GM18498 (cell line): Measurements from ENCODE around the gene CHST15.

Source experiments
- ATAC-seq: cut with Tn5 transposase; IDR thresholded peaks from one replicate; pipeline ENCODE4 v1.9.1; 2021; ENCODE audit warnings: mild to moderate bottlenecking, moderate library complexity; ENCODE audit not compliant: unreplicated experiment

Gene CHST15

DNA sequence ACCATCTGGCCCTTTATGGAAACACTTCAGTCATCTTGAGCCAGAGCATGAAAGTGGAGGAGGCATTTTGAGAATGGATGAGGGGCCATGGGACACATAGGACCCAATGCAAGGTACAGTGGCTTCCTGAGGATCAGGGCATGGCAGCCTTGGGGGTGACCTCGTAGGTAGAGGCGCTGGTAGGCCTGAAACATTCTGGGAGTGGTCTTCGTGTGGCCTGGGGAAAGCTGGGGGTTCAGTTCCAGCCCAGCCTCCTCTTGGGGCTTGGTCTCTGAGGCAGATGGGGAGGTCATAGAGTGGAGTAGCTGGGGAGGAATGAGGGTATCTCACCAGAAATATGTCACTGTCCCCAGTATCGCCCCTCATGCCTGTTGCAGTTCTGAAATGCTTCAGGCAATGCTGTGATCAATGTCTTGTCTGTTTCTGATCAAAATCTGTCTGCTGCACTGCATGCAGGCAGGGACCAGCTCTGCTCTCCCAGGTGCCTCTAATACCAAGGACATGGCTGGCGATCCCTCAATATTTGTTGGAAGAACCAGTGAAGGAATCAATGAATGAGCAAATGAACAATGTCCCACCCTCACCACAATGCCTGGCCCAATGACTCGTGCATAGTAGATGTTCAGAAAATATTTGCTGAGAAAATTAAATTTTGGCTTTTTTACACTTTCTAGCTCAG is 90.9 kb downstream of the CHST15 start:
- no peak for ATAC-seq

DNA sequence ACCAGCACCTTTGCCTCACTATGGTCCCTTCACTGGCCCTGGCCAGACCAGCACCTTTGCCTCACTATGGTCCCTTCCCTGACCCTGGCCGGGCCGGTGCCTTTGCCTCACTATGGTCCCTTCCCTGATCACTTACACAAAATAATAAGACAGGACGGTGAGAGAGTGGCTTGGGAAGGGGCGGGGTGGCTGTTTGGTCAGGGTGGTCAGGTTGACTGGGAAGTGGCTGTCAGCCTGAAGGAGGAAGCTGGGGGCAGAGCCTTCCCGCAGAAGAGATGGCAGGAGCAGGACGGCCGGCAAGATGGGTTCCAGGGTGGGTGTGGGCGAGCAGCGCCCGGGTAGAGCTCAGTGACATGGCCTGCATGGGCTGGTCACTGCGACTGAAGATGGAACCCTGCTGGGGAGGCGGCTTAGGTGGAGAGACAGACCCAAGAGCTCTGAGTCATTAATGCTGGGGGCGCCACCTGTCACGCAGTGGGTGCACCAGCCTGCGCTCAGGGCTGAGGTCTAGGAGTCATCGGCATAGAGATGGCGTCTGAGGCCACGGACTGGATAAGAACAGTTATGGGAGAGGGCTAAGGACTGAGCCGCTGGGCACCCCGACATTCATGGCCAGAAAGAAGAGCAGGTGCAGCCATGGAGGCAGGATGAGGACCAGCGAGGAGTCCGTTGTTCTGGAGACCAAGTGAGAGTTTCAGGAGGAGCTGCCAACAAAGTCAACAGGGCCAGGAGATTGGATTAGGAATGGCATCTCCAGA is 91.8 kb downstream of the CHST15 start:
- no peak for ATAC-seq

DNA sequence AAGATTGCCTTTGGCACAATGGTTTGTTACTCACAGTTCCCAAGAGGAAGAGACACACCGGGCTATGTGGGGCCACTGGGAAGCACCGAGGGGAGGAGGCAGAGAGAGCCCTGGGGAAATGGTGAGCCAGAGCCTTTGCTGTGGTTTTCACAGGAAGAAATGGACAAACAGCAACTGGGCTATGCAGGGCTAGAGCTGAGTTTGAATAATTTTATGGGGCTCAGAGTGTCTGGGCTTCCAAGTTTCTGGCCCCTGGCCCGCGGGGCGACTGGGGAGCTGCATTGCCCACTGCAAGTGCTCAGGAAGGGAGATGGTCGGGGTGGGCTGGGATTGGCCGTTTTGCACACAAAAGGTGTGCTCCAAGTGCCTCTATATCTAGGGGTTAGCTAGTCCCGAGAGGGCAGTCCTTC is 92.6 kb downstream of the CHST15 start:
- no peak for ATAC-seq

DNA sequence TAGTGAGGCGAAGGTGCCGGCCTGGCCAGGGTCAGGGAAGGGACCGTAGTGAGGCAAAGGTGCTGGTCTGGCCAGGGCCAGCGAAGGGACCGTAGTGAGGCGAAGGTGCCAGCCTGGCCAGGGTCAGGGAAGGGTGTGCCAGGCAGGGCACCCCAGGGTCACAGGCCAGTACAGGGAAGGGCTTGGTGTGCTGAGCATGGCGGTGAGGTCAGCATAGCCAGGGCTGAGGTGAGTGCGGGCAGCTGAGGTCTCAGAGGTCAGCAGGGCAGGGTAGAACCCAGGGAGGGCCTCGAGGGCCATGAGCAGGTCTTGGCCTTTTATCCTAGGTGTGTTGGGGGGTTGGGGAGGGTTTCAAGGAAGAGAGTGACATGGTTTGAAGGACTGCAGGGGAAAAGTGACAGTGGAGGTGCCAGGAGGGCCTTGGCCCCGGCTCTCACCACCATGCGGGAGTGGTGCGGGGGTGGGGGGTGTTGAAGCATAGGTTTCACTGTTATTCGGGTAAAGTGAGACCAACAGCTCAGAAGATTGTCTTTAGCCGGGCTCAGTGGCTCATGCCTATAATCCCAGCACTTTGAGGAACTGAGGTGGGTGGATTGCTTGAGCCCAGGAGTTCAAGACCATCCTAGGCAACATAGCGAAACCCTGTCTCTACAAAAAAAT is 93.3 kb downstream of the CHST15 start:
- no peak for ATAC-seq

DNA sequence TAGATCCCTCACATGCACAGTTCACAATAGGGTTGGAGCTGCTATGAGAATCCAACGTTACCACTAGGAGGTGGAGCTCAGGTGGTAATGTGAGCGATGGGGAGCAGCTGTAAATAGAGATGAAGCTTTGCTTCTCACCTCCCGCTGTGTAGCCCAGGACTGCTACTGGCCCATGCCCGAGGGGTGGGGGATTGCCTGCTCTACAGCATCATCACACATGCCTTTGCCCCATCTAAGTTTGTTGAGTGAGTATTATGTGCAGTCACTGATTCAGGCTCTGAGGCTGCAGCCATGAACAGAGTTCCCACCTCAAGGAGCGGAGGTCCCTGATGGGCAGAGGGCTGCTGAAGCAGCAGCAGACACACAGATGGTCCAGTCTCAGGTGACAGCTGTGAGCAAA is 94.1 kb downstream of the CHST15 start:
- ATAC-seq = no peak

DNA sequence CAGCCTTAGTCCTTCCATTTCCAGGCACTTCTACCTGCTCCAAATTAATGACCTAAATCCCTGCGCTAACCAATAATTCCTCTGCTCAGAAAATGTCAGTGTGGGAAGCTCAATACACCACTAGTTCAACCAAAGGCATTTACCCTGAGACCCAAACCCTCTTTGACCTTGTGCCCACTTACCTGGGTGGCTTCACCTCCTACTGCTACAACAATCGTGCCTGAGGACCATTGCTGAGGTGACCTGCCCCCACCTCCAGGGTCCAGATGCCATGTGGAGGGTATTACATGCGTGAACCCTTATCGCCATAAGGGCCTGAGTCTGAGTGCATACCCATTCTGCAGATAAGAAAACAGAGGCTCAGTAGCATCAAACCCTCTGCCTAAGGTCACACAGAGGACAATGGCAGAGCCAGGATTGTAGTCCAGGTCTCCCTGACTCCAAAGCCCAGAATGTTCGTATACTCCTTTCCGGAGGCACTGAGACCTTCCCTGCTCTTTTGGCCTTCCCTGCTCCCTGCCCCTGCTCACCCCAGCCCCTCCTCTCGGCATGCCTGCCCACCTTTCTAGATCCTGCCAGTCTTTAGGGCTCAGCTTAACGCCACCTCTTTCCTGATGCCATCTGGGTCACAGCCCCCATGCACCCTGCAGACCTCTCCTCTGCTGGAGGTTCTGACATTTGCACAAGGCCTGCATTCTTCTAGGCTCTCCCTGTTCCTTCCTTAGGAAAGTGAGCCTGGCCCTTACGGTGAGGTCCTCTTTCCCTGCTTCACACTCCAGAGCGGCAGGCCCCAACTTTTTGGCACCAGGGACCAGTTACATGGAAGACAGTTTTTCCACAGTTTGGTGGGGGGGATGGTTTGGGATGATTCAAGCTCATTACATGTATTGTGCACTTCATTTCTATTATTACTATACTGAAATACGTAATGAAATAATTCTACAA is 94.9 kb downstream of the CHST15 start:
- ATAC-seq = no peak

DNA sequence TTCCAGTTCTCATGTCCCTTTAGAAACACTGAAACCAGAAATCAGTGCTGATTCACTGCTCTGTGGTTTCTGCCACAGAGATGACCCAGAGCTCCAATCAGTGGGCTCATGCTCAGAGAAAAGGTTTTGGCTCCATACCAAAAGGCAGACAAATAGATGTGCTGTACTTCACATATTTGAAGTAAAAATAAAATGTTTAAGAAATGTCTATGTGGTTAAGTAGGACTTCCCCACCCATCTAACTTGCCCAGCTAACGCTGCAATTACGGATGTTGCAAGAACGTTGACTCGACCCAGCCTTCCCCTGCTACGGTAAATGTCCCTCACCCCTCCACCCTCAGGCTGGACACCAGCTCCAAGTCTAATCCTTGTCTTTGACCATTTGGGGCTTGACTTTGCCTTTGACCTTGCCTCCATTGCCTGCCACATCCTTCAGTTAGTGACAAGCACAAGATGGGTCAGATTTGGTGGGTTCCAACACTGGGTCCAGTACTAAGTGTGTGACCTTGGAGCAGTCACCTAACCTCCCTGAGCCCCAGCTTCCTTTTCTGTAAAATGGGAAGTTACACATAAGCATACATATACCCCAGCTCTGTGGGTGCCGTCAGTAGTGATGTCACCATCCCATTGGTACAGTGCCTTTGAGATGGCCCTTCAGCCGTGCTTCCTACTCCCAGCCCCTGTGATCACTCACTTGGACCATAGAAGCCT is 95.8 kb downstream of the CHST15 start:
- ATAC-seq = no peak

DNA sequence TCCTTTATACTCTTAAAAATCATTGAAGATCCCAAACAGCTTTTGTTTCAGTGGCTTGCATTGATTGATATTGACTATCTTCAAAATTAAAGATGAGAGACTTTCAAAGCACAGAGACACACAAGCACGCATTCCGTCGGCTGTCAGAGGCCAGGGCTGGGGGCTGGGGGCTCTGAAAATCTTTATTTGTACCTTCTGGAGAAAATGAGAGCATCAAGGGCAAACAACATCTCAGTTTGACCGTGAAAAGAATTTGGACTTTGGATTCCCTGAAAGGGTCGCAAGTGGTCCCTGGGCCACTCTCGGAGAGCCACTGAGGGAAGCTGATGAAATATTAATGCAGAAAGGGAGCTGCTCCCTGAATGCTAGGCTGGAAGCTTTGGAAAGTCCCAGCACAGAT is 96.4 kb downstream of the CHST15 start:
- no peak for ATAC-seq

DNA sequence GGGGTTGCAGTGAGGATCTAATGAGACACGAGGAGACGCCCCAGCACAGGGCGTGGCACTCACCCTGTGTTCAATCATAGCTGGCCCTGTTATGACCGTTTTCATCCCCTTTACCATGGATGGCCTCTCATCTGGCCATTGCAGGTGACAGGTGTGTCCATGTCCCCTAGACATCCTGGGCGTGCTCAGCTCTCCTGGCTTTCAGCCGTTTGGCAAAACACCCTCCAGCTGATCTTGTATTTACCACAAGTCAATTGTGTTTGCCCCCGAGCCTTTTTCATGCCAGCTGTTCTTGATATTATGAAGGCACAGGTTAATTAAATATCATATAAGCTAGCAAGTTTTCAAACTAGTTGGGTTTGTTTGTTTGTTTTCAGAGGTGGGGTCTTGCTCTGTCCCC is 97.1 kb downstream of the CHST15 start:
- ATAC-seq = no peak

DNA sequence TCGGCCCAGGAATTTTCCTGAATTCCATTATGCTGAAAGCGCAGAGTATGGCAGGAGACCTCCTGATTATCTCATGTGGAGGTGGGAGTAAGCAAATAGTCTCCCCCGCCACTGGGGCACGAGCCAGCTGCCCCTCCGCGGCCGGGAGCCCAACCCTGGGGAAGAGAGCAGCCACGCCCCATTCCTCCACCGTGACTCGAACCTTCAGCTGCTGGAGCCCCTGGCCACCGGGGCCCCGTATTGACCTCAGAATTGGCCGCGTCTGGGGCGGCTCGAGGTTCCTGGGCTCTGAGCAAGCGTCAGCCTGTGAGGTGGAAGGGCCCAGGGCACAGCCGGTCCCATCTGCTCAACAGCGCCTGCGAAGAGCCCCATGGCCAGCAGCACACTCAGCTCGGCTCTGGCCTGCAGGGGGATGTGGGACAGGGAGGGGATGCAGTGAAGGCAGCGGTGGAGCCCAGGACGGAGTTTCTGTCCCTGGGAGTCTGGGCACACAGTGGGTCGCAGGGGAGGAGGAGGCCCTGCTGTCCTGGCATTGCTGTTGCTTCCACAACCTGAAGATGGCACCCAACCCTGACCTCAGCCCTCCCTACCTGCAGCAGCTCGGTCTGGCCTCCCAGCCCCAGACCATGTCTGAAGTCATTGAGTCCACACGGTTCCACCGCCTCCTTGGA is 97.8 kb downstream of the CHST15 start:
- peak; percentile 48 for ATAC-seq

DNA sequence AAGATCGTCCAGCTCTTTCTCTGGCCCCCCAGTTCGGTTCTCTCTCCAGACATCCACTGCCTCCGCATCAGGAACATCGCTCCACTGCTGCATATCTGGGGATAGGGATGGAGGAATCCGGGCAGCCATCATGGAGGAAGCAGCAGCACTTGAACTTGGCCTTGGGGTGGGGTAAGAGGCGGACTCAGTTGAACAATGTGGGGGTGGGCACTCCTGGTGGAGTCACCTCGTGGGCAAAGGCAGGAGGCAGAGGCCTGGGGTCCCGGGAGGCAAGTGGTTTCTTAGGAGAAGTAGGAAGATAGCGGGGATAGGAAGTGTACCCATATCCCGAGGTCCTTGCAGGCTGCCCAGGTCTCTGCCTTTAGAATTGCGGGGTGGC is 98.3 kb downstream of the CHST15 start:
- no peak for ATAC-seq

DNA sequence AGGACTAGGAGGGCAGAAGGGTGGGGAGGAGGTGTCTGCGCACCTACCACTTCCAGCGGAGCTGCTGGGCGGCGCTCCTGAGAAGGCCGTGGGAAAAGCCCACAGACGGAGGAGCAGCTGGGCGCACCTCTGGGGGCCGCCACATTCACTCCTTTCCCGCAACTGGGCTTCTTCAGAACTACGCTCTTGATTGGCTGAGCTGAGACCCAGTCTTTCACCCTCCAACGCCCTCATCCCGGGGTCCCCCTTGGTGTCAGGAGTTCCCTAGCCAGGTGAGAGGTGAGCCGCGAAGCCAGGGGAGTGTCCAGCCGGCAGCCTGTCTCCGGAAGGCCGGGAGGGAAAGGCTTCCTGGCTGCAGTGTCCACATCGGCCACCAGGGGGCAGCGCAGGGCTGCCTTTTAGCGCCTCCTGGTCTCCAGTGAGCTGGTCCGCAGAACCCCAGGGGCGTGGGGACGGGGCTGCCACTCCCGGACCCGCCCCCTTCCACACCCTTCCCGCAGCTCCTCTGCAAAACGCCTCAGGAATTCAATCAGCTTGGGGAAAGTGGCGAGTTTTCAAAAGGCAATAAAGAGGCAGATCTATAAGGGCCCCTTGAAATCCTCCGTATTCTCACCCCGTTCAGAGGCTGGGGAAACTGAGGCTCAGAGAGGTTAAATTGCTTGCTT is 98.8 kb downstream of the CHST15 start:
- no peak for ATAC-seq

DNA sequence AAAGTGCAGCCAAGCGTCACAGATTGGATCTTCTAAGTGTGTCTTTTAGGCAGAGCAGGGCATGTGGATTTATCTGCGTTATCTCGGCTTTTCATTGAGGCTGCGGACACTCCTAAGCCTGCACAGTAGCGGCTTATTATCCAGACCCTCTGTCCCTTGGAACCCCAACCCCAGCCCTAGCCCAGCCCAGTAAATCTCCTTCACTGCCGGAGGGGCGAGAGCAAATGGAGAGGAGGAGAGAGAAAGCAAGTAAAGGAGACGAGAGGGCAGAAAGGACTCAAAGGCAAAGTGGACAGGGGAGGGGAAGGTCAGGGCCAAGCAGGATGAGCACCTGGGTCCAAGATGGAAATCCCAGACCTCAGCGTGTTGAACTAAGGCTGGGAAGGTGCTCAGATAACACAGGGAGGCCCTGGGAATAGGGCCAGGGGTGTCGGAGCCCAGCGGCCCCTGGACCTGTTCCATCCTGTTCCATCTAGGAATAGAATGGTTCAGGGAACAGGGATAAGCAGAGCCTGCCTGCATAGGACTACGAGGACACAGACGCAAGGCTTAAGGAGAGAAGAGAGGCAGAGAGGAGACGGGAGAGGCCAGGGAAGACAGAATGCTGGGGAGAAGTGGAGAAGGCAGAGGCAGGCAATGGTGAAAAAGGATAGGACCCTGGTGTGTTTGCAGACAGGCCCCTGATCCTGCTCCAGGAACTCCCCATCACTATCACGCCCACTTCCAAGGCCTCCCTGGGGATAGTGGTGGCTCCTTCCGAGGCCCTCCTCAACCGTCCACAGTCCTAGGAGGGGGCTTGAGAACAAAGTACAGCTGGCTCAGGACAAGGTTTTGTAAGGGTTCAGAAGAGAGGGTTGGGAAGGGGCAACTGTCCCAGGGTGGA is 99.6 kb downstream of the CHST15 start:
- no peak for ATAC-seq

DNA sequence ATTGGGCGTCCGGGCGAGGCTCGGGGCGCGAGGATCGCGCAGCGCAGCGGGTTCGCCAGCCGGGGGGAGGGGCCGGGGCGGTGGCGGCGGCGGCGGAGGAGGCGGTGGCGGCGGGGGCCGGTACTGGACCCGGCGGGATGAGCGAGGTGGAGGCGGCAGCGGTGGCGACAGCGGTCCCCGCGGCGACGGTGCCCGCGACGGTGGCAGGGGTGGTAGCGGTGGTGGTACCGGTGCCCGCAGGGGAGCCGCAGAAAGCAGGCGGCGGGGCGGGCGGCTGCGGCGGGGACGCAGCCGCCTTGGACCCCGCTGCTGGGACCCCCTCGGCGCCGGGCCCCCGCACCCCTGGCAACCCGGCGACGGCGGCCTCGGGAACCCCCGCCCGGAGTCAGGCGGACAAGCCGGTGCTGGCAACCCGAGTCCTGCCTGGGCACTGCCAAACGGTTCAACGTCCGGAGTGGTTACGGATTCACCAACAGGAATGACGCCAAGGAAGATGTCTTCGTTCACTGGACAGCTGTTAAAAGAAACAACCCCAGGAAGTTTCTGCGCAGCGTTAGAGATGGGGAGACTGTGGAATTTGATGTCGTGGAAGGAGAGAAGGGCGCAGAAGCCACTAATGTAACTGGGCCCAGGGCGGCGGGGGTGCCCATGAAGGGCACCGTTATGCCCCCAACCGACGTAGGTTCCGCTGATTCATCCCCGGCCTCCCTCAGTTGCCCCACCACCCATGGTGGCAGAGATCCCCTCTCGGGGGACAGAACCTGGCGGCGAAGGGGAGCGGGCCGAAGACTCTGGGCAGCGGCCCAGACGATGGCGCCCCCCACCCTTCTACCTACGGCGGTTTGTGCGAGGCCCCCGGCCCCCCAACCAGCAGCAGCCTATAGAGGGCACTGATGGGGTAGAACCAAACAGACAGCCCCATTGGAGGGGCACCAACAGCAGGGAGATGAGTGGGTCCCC is 101.5 kb downstream of the CHST15 start:
- no peak for ATAC-seq

DNA sequence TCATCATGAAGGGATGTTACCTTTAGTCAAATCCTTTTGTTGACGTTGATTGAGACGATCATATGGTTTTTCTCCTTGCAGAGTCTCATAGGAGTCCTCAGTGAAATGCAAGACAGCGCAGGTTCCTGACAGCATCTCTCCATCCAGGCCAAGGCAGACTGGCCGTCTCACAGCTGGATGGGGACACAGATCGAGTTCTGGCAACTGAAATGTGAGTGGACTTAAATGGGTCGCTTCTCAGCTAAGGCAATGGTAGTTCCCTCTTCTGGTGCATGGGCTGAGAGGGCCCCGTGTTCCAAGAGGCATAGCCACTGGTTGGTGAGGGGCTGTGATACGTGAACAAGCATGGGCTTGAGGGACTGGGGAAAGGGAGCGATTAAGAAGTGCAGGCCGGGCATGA is 102.5 kb downstream of the CHST15 start:
- ATAC-seq = no peak

DNA sequence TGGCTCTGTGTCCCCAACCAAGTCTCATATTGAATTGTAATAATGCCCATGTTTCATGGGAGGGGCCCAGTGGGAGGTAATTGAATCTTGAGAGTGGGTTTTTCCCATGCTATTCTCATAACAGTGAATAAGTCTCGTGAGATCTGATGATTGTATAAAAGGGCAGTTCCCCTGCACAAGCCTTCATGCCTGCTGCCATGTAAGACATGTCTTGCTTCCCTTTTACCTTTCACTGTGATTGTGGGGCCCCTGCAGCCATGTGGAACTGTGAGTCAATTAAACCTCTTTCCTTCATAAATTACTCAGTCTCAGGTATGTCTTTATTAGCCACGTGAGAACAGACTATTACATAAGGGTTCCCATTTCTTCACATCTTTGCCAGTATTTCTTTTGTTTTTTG is 104.7 kb downstream of the CHST15 start:
- ATAC-seq = no peak

DNA sequence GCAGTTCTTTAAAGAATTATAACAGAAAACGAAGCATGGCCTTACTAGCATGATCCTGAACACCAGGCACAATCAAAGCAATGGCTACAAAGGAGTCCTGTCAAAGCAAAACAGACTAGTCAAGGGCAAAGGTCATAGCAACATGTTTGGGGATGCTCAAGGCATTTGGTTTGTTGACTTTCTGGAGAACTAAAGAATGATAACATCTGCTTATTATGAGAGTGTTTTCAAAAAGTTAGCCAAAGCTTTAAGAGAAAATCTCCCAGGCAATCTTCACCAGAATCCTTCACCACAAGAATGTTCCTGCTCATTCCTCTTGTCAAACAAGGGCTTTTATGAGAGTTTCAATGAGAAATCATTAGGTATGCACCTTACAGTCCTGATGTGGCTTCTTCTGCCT is 106.7 kb downstream of the CHST15 start:
- ATAC-seq = no peak
